GM12874 (cell line): ENCODE results near the gene SLC27A4.

Experiments used
- TF ChIP-seq, protein P1 (sequence below): IDR thresholded peaks from 2 replicates; pipeline ENCODE4 v1.5.1; 2011; ENCODE audit warnings: low read depth, mild to moderate bottlenecking, control low read depth, low read length, moderate library complexity; ENCODE audit not compliant: insufficient read depth

Gene SLC27A4

DNA sequence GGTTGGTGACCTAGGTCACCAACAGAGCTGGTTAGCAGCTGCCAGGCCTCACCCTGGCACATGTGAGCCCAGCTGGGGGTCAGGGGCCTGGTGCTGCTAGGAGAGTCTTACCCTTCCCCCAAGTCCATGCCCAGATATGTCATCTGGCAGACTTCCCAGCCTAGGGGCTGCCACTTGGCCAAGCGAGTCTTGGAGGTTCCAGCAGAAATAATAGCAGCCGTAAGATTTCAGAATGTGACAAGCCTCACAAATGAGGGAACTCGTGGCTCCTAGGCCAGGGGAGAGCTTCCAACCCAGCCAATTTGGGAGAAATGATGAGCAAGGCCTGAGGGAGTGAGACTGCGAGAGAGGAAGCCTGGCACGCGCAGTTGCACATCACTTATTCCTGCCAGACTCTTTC lies 41.9 kb downstream of the SLC27A4 start:
- TF ChIP-seq, protein P1, sequence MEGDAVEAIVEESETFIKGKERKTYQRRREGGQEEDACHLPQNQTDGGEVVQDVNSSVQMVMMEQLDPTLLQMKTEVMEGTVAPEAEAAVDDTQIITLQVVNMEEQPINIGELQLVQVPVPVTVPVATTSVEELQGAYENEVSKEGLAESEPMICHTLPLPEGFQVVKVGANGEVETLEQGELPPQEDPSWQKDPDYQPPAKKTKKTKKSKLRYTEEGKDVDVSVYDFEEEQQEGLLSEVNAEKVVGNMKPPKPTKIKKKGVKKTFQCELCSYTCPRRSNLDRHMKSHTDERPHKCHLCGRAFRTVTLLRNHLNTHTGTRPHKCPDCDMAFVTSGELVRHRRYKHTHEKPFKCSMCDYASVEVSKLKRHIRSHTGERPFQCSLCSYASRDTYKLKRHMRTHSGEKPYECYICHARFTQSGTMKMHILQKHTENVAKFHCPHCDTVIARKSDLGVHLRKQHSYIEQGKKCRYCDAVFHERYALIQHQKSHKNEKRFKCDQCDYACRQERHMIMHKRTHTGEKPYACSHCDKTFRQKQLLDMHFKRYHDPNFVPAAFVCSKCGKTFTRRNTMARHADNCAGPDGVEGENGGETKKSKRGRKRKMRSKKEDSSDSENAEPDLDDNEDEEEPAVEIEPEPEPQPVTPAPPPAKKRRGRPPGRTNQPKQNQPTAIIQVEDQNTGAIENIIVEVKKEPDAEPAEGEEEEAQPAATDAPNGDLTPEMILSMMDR, result no peak

GRCh38 chr9:128383007-128383753 lies 42.9 kb downstream of the SLC27A4 start:
- TF ChIP-seq, protein P1, result no peak

- TF ChIP-seq, protein P1, result no peak
These were observed 43.5 kb downstream of the SLC27A4 start for GRCh38 chr9:128383791-128384190.

DNA sequence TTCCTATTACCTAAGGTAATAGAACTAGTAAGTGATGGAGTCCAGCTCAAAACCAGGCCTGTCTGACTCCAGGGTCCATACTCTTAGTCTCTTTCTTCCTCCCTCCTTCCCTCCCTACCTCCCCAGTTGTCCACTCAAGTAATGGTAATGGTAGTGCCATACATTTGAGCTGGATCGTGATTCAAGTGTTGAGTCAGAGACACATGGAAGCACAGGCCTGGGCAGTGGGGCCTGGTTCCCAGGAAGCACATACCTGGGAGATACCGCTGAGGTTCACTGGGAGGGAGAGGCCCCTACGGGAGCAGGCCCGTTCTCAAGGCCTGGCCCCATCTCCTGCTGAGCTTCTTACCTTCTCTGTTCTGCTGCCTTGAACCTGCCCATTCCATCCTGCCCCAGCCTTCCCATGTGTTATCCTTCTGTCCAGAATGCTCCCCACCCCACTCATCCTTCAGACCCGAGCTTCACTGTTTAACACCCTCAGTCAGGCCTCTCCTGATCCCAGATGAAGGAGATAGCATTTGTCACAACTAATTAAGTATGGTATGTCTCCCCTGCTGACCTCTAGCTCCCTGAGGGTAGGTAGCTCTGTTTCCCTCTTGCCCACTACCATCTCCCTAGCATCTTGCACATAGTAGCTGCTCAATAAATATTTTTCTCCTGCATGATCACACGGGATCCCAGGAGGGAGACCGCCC lies 44.6 kb downstream of the SLC27A4 start:
- TF ChIP-seq, protein P1, result no peak

- TF ChIP-seq, protein P1, result no peak
These were observed 45.5 kb downstream of the SLC27A4 start for GRCh38 chr9:128385496-128386460.

GRCh38 chr9:128388150-128388549 lies 47.8 kb downstream of the SLC27A4 start:
- TF ChIP-seq, protein P1, result no peak

GRCh38 chr9:128389395-128390149 lies 49.2 kb downstream of the SLC27A4 start:
- TF ChIP-seq, protein P1, result no peak
